HCT116 (cell line): Measurements from ENCODE around the gene IQSEC3. TPM values are rescaled to one million over a fixed set of nuclear protein-coding genes. Genes with fewer than 3 reads are reported as not detected.

Experiments
- ATAC-seq: fragments of 200-7000 bp; cut with Tn5 transposase; 2 replicates; pipeline ENCODE4 v1.9.1; 2020; ENCODE audit warnings: mild to moderate bottlenecking, moderate library complexity
- BruUV-seq: library from RNA; stranded (reverse); fragments of 400-500 nt; replicated peaks from 2 replicates; lab custom pipeline; 2021; lab: Mats Ljungman, UMichigan
- CTCF ChIA-PET: fragments of 300-600 bp; sonication (Branson Sonifier 250); formaldehyde crosslinking; loops from one replicate; lab custom pipeline; 2021; ENCODE audit warnings: antibody characterized with exemption; lab: Charles Lee
- POLR2A ChIA-PET: fragments of 300-600, 350-600 bp; sonication (Branson Sonifier 250); formaldehyde crosslinking; loops from one replicate; lab custom pipeline; 2021; ENCODE audit warnings: antibody characterized with exemption; lab: Charles Lee
- RAD21 ChIA-PET, 2 experiments: fragments of 300-600 bp; sonication (Branson Sonifier 250); formaldehyde crosslinking; loops; one replicate each; lab custom pipeline; 2023; ENCODE audit warnings: low total read pairs in 2 of 2; ENCODE audit not compliant: uncharacterized antibody in 2 of 2, unreplicated experiment in 2 of 2, low non-redundant PET in 1 of 2; lab: Charles Lee
- DNase-seq: peaks from one replicate; pipeline ENCODE4 v3.0.0-alpha.2; 2010; ENCODE audit warnings: low read depth, low spot score
- H2AFZ ChIP-seq: fragments of 200-600 bp; shearing (Covaris generic), sonication (generic); 2 replicates; pipeline ENCODE4 v1.6.1; 2017; ENCODE audit warnings: low read depth, mixed run types, mixed read lengths, antibody characterized with exemption, low read length; ENCODE audit not compliant: poor library complexity, severe bottlenecking
- H3K27ac ChIP-seq: 2 replicates; pipeline ENCODE4 v1.5.1; 2012; ENCODE audit warnings: low read depth, low read length
- H3K27me3 ChIP-seq: fragments of 200-600 bp; sonication (generic); 2 replicates; pipeline ENCODE4 v1.6.1; 2016; ENCODE audit warnings: mixed run types, low read length, mixed read lengths; ENCODE audit not compliant: insufficient read depth
- H3K36me3 ChIP-seq, 2 experiments: fragments of 200-500 bp in 1 of 2; fragments of 200-600 bp in 1 of 2; sonication (Bioruptor generic) in 1 of 2; sonication (generic) in 1 of 2; 2 replicates each; pipeline versions ENCODE4 v1.5.1 to v1.6.1; 2014 to 2016; ENCODE audit warnings: low read length in 2 of 2, inconsistent platforms in 1 of 2, mixed read lengths in 1 of 2, mixed run types in 1 of 2; ENCODE audit not compliant: insufficient read depth in 2 of 2, control insufficient read depth in 1 of 2
- H3K4me1 ChIP-seq, 2 experiments: fragments of 200-600 bp in 1 of 2; sonication (generic) in 1 of 2; 2 replicates each; pipeline versions ENCODE4 v1.5.1 to v1.6.1; 2012 to 2017; ENCODE audit warnings: low read length in 2 of 2, inconsistent platforms in 1 of 2, mild to moderate bottlenecking in 1 of 2, mixed read lengths in 1 of 2, mixed run types in 1 of 2, moderate library complexity in 1 of 2; ENCODE audit not compliant: insufficient read depth in 2 of 2, control insufficient read depth in 1 of 2
- H3K4me2 ChIP-seq: fragments of 200-600 bp; sonication (generic); 2 replicates; pipeline ENCODE4 v1.6.1; 2017; ENCODE audit warnings: mixed run types, low read length, mixed read lengths
- H3K4me3 ChIP-seq, 2 experiments: fragments of 200-600 bp in 1 of 2; sonication (generic) in 1 of 2; replicated peaks in 1 of 2; 2 replicates each; pipeline ENCODE4 v1.5.1; 2011 to 2016; ENCODE audit warnings: low read length in 2 of 2, control low read depth in 1 of 2, low read depth in 1 of 2, mild to moderate bottlenecking in 1 of 2, mixed read lengths in 1 of 2, mixed run types in 1 of 2
- H3K79me2 ChIP-seq: fragments of 200-600 bp; sonication (generic); 2 replicates; pipeline ENCODE4 v1.6.1; 2017; ENCODE audit warnings: mild to moderate bottlenecking, mixed run types, low read length, moderate library complexity, mixed read lengths; ENCODE audit not compliant: insufficient read depth
- H3K9ac ChIP-seq: fragments of 200-600 bp; sonication (generic); 2 replicates; pipeline ENCODE4 v1.6.1; 2016; ENCODE audit warnings: low read length, mixed read lengths
- H3K9me2 ChIP-seq: fragments of 200-600 bp; sonication (generic), shearing (Covaris generic); 2 replicates; pipeline ENCODE4 v1.6.1; 2017; ENCODE audit warnings: mixed run types, mild to moderate bottlenecking, moderate library complexity; ENCODE audit not compliant: insufficient read depth
- H3K9me3 ChIP-seq, 2 experiments: fragments of 200-500 bp in 1 of 2; fragments of 200-600 bp in 1 of 2; sonication (Bioruptor generic) in 1 of 2; sonication (generic) in 1 of 2; 2 replicates each; pipeline ENCODE4 v1.6.1; 2014 to 2017; ENCODE audit warnings: low read length in 2 of 2, mixed read lengths in 2 of 2, inconsistent platforms in 1 of 2, low read depth in 1 of 2, mild to moderate bottlenecking in 1 of 2, mixed run types in 1 of 2, moderate library complexity in 1 of 2; ENCODE audit not compliant: control insufficient read depth in 1 of 2, insufficient read depth in 1 of 2
- H4K20me1 ChIP-seq: fragments of 200-600 bp; sonication (generic), shearing (Covaris generic); 2 replicates; pipeline ENCODE4 v1.6.1; 2017; ENCODE audit warnings: mixed run types, mild to moderate bottlenecking, moderate library complexity; ENCODE audit not compliant: insufficient read depth
- CEBPB ChIP-seq: IDR thresholded peaks from 2 replicates; pipeline ENCODE4 v1.6.1; 2012; ENCODE audit warnings: low read depth
- CTCF ChIP-seq, 3 experiments: fragments of 200-600 bp in 1 of 3; sonication (generic) in 1 of 3; IDR thresholded peaks in 2 of 3; conservative IDR thresholded peaks in 1 of 3; 2 replicates each; pipeline ENCODE4 v1.5.1; 2012 to 2017; ENCODE audit warnings: low read depth in 2 of 3, low read length in 2 of 3, antibody characterized with exemption in 1 of 3, borderline replicate concordance in 1 of 3, control low read depth in 1 of 3, mild to moderate bottlenecking in 1 of 3, mixed read lengths in 1 of 3, mixed run types in 1 of 3, moderate library complexity in 1 of 3; ENCODE audit not compliant: insufficient read depth in 1 of 3
- FOSL1 ChIP-seq: IDR thresholded peaks from 2 replicates; pipeline ENCODE4 v1.6.1; 2012; ENCODE audit warnings: low read depth
- MAX ChIP-seq: IDR thresholded peaks from 2 replicates; pipeline ENCODE4 v1.6.1; 2012
- SIN3A ChIP-seq: IDR thresholded peaks from 2 replicates; pipeline ENCODE4 v1.6.1; 2012; ENCODE audit warnings: low read depth
- YY1 ChIP-seq: IDR thresholded peaks from 2 replicates; pipeline ENCODE4 v1.6.1; 2011; ENCODE audit warnings: low read length, low read depth, moderate library complexity, mild to moderate bottlenecking; ENCODE audit not compliant: insufficient replicate concordance; ENCODE audit errors: extremely low read depth
- ZBTB33 ChIP-seq: IDR thresholded peaks from 2 replicates; pipeline ENCODE4 v1.6.1; 2011; ENCODE audit warnings: mild to moderate bottlenecking, low read length, moderate library complexity; ENCODE audit not compliant: insufficient replicate concordance; ENCODE audit errors: extremely low read depth
- ZNF274 ChIP-seq: fragments of 200-500 bp; sonication (Bioruptor generic); IDR thresholded peaks from 2 replicates; pipeline ENCODE4 v1.6.1; 2014; ENCODE audit warnings: mild to moderate bottlenecking, low read depth, low read length, inconsistent platforms
- intact Hi-C: fragments of 100-400 bp; cut with micrococcal nuclease; formaldehyde crosslinking; loops from 2 replicates; pipeline ENCODE4 v1.10.0; 2022
- total RNA-seq: library from RNA; stranded (reverse); gene quantifications from one replicate; pipeline ENCODE4 v1.2.1, GENCODE V29; 2021; ENCODE audit not compliant: unreplicated experiment

The IQSEC3 gene
- total RNA-seq, 1 experiment from 2014 or later, result not detected

GRCh38 chr12:96543-96942 is 30.0 kb downstream of the IQSEC3 start:
- ATAC-seq, result no peak
- TF ChIP-seq FOSL1 (no peak), MAX (no peak), ZBTB33 (no peak), SIN3A (no peak), YY1 (no peak), CTCF (IDR thresholded peaks at IDR 0.05 in 2 of 3, conservative IDR thresholded peaks at IDR 0.05 in 1 of 3; ENCODE audit: borderline replicate concordance in 1 of 3, insufficient read depth in 1 of 3, low read depth in 2 of 3, low read length in 2 of 3) (no peak), ZNF274 (no peak), CEBPB (no peak)
- TF ChIP-seq, all 23 proteins: peak for 0
- H4K20me1 ChIP-seq, result no peaks in the 10 kb centered on the region
- RAD21 ChIA-PET, result no interaction called here
- H3K9me3 ChIP-seq, result no peaks in the 10 kb centered on the region
- BruUV-seq, result no TSS peak
- H3K4me1 ChIP-seq, result no peaks in the 10 kb centered on the region; a peak in 1 of 4 replicates
- POLR2A ChIA-PET, result no interaction called here
- H3K4me3 ChIP-seq, result no peak overlapping the region
- no peak overlapping the region for H2AFZ ChIP-seq
- peaks cover 33% of the 10 kb centered on the region; the same call in 1 of the 2 replicates for H3K27me3 ChIP-seq
- CTCF ChIA-PET, result no interaction called here
- no peaks in the 10 kb centered on the region for H3K9me2 ChIP-seq
- no peak overlapping the region for H3K9ac ChIP-seq
- no peak overlapping the region for H3K4me2 ChIP-seq
- no peaks in the 10 kb centered on the region for H3K79me2 ChIP-seq
- no peak for DNase-seq
- no peaks in the 10 kb centered on the region for H3K36me3 ChIP-seq
- H3K27ac ChIP-seq, result no peak overlapping the region
- intact Hi-C loops, result no loop called here
